Measurements from ENCODE around the gene RELB. TPM values are rescaled to one million over a fixed set of nuclear protein-coding genes. Genes with fewer than 3 reads are reported as not detected.

The RELB gene
- total and polyA plus RNA-seq, 7 donors: 6.5 to 44.0 (median 13.2) TPM

GRCh38 chr19:45071969-45072790 lies 70.9 kb downstream of the RELB start:
- peaks cover 0 to 53% of the 10 kb centered on the region in 2 donors for H3K36me3 ChIP-seq (ENCODE audit: insufficient read depth in 1 of 2, low read depth in 1 of 2)
- H3K27ac ChIP-seq: no peak overlapping the region
- no peak overlapping the region for H3K4me3 ChIP-seq
- ATAC-seq: no peak
- WGBS, 3 donors: 77 to 79% (median 78%) methylated on average over 28 to 34 of the region's 34 CpGs
- peaks cover 5% of the 10 kb centered on the region for H3K4me1 ChIP-seq
- no peaks in the 10 kb centered on the region for H3K27me3 ChIP-seq (ENCODE audit: insufficient read depth in 3 of 3, low read length in 2 of 3)
- no peak for DNase-seq
- no peaks in the 10 kb centered on the region for H3K9me3 ChIP-seq
- TF ChIP-seq, protein P1, sequence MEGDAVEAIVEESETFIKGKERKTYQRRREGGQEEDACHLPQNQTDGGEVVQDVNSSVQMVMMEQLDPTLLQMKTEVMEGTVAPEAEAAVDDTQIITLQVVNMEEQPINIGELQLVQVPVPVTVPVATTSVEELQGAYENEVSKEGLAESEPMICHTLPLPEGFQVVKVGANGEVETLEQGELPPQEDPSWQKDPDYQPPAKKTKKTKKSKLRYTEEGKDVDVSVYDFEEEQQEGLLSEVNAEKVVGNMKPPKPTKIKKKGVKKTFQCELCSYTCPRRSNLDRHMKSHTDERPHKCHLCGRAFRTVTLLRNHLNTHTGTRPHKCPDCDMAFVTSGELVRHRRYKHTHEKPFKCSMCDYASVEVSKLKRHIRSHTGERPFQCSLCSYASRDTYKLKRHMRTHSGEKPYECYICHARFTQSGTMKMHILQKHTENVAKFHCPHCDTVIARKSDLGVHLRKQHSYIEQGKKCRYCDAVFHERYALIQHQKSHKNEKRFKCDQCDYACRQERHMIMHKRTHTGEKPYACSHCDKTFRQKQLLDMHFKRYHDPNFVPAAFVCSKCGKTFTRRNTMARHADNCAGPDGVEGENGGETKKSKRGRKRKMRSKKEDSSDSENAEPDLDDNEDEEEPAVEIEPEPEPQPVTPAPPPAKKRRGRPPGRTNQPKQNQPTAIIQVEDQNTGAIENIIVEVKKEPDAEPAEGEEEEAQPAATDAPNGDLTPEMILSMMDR (IDR thresholded peaks at IDR 0.05): no peak
- intact Hi-C loops (cut with DNase I): no loop called here

- peak overlapping the region; percentile 67 for H3K4me3 ChIP-seq
- intact Hi-C loops (cut with DNase I): no loop called here
- no peaks in the 10 kb centered on the region for H3K27me3 ChIP-seq (ENCODE audit: insufficient read depth in 3 of 3, low read length in 2 of 3)
Measured at GRCh38 chr19:45074744-45075300, 73.6 kb downstream of the RELB start.

DNA sequence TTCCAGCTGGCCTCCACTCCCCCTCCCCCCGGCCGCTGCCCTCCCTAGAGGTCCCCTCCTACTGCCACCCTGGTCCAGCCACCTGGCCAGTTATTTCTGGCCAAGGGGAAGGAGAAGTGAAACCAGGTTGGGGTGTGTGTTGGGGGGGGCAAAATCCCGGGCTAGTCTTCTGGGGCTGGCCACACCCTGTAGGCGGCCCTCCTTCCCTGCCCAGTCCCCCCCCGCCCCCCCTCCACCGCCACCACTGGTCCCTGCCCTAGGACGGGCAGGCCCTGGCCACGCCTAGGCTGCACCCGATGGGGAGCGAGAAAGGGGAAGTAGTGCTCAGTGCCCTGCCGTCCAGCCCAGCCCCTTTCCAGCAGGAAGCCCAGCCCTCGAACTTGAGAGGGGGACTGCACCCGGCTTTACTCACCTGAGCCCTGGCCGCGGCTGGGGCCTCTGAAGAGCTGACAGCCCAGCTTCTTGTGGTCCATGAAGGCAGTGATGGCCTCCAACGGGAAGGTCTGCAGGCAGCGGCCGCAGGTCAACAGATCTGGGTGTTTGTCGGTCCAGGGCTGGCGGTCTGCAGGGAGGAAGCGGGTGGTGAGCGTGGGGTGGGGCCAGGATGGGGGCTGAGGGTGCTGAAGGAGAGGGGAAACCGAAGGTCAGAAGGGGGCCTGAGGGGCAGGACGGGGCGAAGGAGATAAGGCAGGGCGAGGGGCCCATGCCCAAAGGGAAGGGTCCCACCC lies 74.2 kb downstream of the RELB start:
- DNase-seq: peak; percentile 73 to 84
- H3K9me3 ChIP-seq: no peaks in the 10 kb centered on the region
- H3K4me3 ChIP-seq: peak overlapping the region; percentile 67
- TF ChIP-seq, protein P1 (IDR thresholded peaks at IDR 0.05): no peak
- 20 to 27% (median 24%) methylated on average over 18 to 26 of the region's 26 CpGs for WGBS, 3 donors
- H3K4me1 ChIP-seq: peaks cover 18% of the 10 kb centered on the region
- ATAC-seq: peak in 3 of 4 donors; percentile 17 to 23 (median 21)
- H3K27me3 ChIP-seq (ENCODE audit: insufficient read depth in 3 of 3, low read length in 2 of 3): no peaks in the 10 kb centered on the region
- intact Hi-C loops (cut with DNase I): no loop called here
- H3K27ac ChIP-seq: peak overlapping the region; percentile 41
- peaks cover 0 to 20% of the 10 kb centered on the region in 2 donors for H3K36me3 ChIP-seq (ENCODE audit: insufficient read depth in 1 of 2, low read depth in 1 of 2)

More at GRCh38 chr19:45074744-45075300, 73.6 kb downstream of the RELB start:
- WGBS, 3 donors: 53 to 59% (median 54%) methylated on average over 11 of the region's 11 CpGs
- no peak for ATAC-seq
- H3K4me1 ChIP-seq: peaks cover 12% of the 10 kb centered on the region
- H3K36me3 ChIP-seq (ENCODE audit: insufficient read depth in 1 of 2, low read depth in 1 of 2): peaks cover 0 to 26% of the 10 kb centered on the region in 2 donors
- H3K27ac ChIP-seq: no peak overlapping the region
- no peaks in the 10 kb centered on the region for H3K9me3 ChIP-seq
- TF ChIP-seq, protein P1 (IDR thresholded peaks at IDR 0.05): no peak
- no peak for DNase-seq

DNA sequence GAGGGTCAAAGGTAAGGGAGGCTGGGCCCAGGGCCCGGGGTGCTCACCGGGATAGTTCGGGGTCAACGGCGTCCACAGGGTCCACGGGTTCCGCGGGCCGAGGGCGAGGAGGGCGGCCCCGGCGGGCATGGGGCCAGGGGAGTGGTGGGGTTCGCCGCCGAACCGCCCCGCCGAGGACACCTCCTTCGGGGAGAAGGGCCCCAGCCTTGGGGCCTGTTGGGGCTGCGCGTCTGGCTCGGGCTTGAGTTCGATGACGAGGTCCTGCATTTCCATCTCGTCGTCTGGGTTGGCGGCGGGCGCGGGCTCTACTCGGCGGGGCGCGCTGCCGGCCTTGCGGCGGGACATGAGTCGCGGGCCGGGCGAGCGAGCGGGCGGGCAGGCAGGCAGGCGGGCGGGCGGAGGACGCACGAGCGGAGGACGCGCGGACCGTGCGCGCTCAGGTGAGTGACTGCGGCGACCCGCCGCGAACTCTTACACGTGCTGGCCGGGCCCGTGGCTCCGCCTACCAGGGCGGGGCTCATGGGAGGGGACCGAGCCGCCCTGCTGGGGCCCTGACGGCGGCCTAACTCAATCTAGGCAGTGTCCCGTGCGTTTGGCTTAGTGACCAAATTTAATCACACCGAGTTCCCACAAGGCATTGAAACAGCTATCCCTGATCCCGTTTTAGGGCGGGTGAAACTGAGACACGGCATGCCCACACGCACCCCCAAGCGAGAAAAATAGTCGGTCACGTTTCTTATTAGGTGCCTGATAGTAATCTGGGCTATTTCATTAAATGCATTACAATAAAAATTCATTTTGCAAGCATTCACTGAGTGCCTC lies 75.0 kb downstream of the RELB start, which contains the start of gene ZNF296:
Gene ZNF296, minus strand, starts transcription at position 450 of the 822 bp plus-strand sequence. Its CDS starts 105 bp downstream, at position 345.
- ATAC-seq: peak; percentile 62 to 78 (median 72)
- peak; percentile 77 to 88 for DNase-seq
- Histone ChIP-seq H3K27ac (peak within 1 kb of the TSS; percentile 41), H3K27me3 (ENCODE audit: insufficient read depth in 3 of 3, low read length in 2 of 3) (no peaks in the 10 kb centered on the region), H3K36me3 (ENCODE audit: insufficient read depth in 1 of 2, low read depth in 1 of 2) (peaks cover 0 to 18% of the 10 kb centered on the region in 2 donors), H3K4me1 (peaks cover 24% of the 10 kb centered on the region), H3K4me3 (peak within 1 kb of the TSS; percentile 67), H3K9me3 (no peaks in the 10 kb centered on the region)
- intact Hi-C loops (cut with DNase I): no loop called here
- TF ChIP-seq, protein P1 (IDR thresholded peaks at IDR 0.05): no peak
- WGBS, 3 donors: 2 to 4% (median 3%) methylated on average over 37 to 81 of the region's 81 CpGs
